ES-I3 (cell line): ENCODE measurements around the gene PROP1.
"Not testable (repeated sequence)": the region's sequence is repeated elsewhere in the genome, so short reads cannot be mapped to it uniquely, and the experiment has no call there.

Experiments
- H3K36me3 ChIP-seq: 2 replicates; pipeline ENCODE4 v1.6.1; 2013; ENCODE audit warnings: mild to moderate bottlenecking, low read length, control low read depth, moderate library complexity; ENCODE audit not compliant: insufficient read depth
- H3K4me1 ChIP-seq: 2 replicates; pipeline ENCODE4 v1.6.1; 2013; ENCODE audit warnings: mild to moderate bottlenecking, control low read depth, low read length; ENCODE audit not compliant: insufficient read depth
- H3K9ac ChIP-seq: 2 replicates; pipeline ENCODE4 v1.6.1; 2013; ENCODE audit warnings: low read depth, mild to moderate bottlenecking, low read length, moderate library complexity
- H3K9me3 ChIP-seq: 2 replicates; pipeline ENCODE4 v1.6.1; 2013; ENCODE audit warnings: mild to moderate bottlenecking, low read length, moderate library complexity; ENCODE audit not compliant: control insufficient read depth, insufficient read depth

The PROP1 gene

GRCh38 chr5:177995691-177996595, at the start of gene PROP1:
Gene PROP1, minus strand, starts transcription at chr5:177996242. Its CDS starts 309 bp downstream, at chr5:177995933.
- Histone ChIP-seq H3K36me3 (no peaks in the 10 kb centered on the region), H3K9ac (no peak within 1 kb of the TSS), H3K4me1 (no peaks in the 10 kb centered on the region), H3K9me3 (no peaks in the 10 kb centered on the region)

GRCh38 chr5:178019379-178020030, 23.5 kb upstream of the PROP1 start:
- not testable (repeated sequence) for H3K9me3 ChIP-seq, H3K9ac ChIP-seq, H3K4me1 ChIP-seq, H3K36me3 ChIP-seq

- not testable (repeated sequence) for H3K9ac ChIP-seq, H3K4me1 ChIP-seq, H3K9me3 ChIP-seq, H3K36me3 ChIP-seq
Observed at GRCh38 chr5:178012758-178013157, 16.7 kb upstream of the PROP1 start.

GRCh38 chr5:178011816-178012554, 15.9 kb upstream of the PROP1 start:
- H3K9ac ChIP-seq, H3K9me3 ChIP-seq, H3K36me3 ChIP-seq, H3K4me1 ChIP-seq: not testable (repeated sequence)

- H3K9me3 ChIP-seq, H3K36me3 ChIP-seq, H3K9ac ChIP-seq, H3K4me1 ChIP-seq: not testable (repeated sequence)
Observed at GRCh38 chr5:178007272-178007671, 11.2 kb upstream of the PROP1 start.

GRCh38 chr5:178006536-178007231, 10.6 kb upstream of the PROP1 start:
- not testable (repeated sequence) for H3K9ac ChIP-seq, H3K36me3 ChIP-seq, H3K4me1 ChIP-seq, H3K9me3 ChIP-seq

- not testable (repeated sequence) for H3K9ac ChIP-seq, H3K9me3 ChIP-seq, H3K36me3 ChIP-seq, H3K4me1 ChIP-seq
Observed at GRCh38 chr5:178006181-178006535, 10.1 kb upstream of the PROP1 start.

GRCh38 chr5:177997846-177998245, 1.8 kb upstream of the PROP1 start:
- Histone ChIP-seq H3K9me3 (no peaks in the 10 kb centered on the region), H3K36me3 (no peaks in the 10 kb centered on the region), H3K9ac (no peak overlapping the region), H3K4me1 (no peaks in the 10 kb centered on the region)

GRCh38 chr5:177997319-177997670, 1.3 kb upstream of the PROP1 start:
- Histone ChIP-seq H3K36me3 (no peaks in the 10 kb centered on the region), H3K4me1 (no peaks in the 10 kb centered on the region), H3K9ac (no peak overlapping the region), H3K9me3 (no peaks in the 10 kb centered on the region)

- no peak overlapping the region for H3K9ac ChIP-seq
- H3K4me1 ChIP-seq, result no peaks in the 10 kb centered on the region
- no peaks in the 10 kb centered on the region for H3K36me3 ChIP-seq
- H3K9me3 ChIP-seq, result no peaks in the 10 kb centered on the region
Observed at GRCh38 chr5:177996660-177997318, 747 bp upstream of the PROP1 start.

- Histone ChIP-seq H3K36me3 (no peaks in the 10 kb centered on the region), H3K9ac (no peak overlapping the region), H3K9me3 (no peaks in the 10 kb centered on the region), H3K4me1 (no peaks in the 10 kb centered on the region)
Observed at GRCh38 chr5:177994561-177995190, 1.4 kb downstream of the PROP1 start.

- Histone ChIP-seq H3K4me1 (no peaks in the 10 kb centered on the region), H3K36me3 (no peaks in the 10 kb centered on the region), H3K9me3 (no peaks in the 10 kb centered on the region), H3K9ac (no peak overlapping the region)
Observed at GRCh38 chr5:177994063-177994462, 2.0 kb downstream of the PROP1 start.

GRCh38 chr5:177992466-177992865, 3.6 kb downstream of the PROP1 start:
- Histone ChIP-seq H3K4me1 (no peaks in the 10 kb centered on the region), H3K9ac (no peak overlapping the region), H3K9me3 (no peaks in the 10 kb centered on the region; the same call in 1 of the 2 replicates), H3K36me3 (no peaks in the 10 kb centered on the region)
